ENCODE data around the gene MAPK1IP1L.
"Not testable (repeated sequence)": the region's sequence is repeated elsewhere in the genome, so short reads cannot be mapped to it uniquely, and the experiment has no call there.

The MAPK1IP1L gene

DNA sequence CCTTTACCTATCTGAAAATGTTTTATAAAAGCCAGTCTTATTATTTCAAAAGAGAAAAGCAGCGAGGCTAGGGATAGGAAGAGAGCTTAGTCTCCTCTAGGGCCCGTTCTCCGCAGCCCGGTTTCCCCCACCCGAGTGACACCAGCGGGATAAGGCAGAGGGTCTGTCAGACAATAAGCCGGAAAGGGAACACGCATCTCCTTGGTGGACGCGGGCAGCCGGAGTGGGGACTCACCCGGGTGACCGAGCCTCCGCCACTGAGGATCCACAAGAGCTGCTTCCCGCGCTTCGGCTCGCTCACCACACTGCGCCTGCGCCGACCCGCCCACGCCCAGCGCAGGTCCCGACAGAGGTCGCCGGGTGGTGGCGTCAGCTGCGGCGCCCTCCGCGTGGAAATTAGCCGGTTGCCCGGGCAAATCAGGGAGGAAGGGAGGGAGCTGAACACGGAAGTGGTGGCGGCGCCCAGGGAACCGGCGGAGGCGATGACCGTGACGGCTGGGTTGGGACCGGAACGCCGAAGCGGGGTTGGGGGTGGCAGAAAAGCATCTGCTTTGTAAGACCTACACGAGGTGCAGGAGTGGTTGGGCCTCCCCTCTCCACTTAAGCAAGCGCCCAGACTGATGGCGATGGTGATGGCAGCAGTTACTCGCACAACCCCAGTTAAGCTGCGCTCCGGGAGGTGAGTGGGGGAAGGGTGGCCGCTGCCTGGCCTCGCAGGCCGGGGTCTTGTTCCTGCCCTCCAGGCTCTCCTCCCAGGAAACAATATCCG, 24.5 kb upstream of the MAPK1IP1L start, which contains the start of the genes SOCS4 and WDHD1:
TSS of gene SOCS4 (plus strand) at position 444 of the 769 bp plus-strand sequence. CDS start 15,806 bp downstream, outside the sequence.
TSS of gene WDHD1 (minus strand) at position 307 of the 769 bp plus-strand sequence. CDS start 312 bp downstream, outside the sequence.
- H3K27ac ChIP-seq: peak within 1 kb of the TSS; percentile 79
- TF ChIP-seq ZFX (IDR thresholded peaks at IDR 0.05; ENCODE audit: borderline replicate concordance): no peak
- TF ChIP-seq, protein P1, sequence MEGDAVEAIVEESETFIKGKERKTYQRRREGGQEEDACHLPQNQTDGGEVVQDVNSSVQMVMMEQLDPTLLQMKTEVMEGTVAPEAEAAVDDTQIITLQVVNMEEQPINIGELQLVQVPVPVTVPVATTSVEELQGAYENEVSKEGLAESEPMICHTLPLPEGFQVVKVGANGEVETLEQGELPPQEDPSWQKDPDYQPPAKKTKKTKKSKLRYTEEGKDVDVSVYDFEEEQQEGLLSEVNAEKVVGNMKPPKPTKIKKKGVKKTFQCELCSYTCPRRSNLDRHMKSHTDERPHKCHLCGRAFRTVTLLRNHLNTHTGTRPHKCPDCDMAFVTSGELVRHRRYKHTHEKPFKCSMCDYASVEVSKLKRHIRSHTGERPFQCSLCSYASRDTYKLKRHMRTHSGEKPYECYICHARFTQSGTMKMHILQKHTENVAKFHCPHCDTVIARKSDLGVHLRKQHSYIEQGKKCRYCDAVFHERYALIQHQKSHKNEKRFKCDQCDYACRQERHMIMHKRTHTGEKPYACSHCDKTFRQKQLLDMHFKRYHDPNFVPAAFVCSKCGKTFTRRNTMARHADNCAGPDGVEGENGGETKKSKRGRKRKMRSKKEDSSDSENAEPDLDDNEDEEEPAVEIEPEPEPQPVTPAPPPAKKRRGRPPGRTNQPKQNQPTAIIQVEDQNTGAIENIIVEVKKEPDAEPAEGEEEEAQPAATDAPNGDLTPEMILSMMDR (IDR thresholded peaks at IDR 0.05): peak; percentile 15; the same call in 1 of the 2 replicates

DNA sequence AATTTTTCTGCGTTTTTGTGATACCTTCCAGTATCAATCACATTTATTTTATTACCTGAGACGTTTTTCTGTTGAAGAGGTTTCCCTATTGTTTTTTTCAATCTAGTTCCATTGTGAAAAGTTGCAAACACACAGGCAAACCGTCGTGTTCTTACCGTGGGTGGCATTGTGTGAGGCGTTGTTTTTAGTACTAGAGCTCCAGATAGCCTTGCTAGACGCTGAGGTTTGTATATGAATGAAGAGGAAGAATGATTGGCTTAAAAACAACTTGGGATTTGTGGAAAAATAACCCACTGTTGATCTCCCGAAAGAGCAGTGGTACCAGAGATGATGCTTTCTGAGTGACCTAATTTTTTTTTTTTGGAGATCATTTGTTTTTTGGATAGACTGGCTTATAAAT, 23.4 kb upstream of the MAPK1IP1L start:
- TF ChIP-seq ZFX (IDR thresholded peaks at IDR 0.05; ENCODE audit: borderline replicate concordance): no peak
- TF ChIP-seq, protein P1 (IDR thresholded peaks at IDR 0.05): no peak
- H3K27ac ChIP-seq: peak overlapping the region; percentile 79

DNA sequence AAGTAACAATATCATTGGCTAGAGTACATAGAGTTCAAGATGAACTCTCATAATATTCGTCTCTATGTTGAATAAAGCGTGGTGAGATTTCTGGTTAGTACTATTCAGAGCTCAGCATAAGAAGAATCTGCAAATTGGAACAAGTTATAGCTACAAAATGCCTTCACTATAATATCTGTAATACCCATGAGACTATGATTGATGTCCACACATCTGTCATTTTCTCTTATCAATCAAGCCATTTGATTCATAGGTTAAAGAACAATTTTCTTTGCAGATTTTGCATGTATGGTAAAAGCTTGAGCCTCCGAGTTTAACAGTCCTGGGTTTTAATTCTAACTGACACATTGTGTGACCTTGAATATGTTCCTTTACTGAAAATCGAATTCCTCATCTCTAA, 23.0 kb upstream of the MAPK1IP1L start:
- TF ChIP-seq ZFX (IDR thresholded peaks at IDR 0.05; ENCODE audit: borderline replicate concordance): no peak
- no peak overlapping the region for H3K27ac ChIP-seq

DNA sequence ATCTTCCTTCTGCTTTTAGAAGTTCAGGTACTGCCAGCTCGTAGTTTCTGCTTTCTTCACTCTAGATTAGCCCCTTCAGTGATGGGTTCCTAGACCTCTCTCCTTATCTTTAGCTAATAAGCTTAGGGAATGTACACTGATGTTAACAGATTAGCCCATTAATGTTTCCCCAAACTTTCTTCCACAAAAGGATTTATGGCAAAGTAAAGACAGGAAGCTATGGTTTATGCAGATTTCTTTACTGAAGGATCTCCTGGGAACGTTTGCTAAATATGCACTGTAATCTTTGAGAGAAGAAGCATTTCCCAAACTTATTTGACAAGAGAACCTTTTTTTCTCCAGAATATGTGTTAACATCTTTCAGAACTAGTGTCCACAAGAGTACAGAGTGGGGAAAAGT, 20.3 kb upstream of the MAPK1IP1L start:
- H3K27ac ChIP-seq: no peak overlapping the region

DNA sequence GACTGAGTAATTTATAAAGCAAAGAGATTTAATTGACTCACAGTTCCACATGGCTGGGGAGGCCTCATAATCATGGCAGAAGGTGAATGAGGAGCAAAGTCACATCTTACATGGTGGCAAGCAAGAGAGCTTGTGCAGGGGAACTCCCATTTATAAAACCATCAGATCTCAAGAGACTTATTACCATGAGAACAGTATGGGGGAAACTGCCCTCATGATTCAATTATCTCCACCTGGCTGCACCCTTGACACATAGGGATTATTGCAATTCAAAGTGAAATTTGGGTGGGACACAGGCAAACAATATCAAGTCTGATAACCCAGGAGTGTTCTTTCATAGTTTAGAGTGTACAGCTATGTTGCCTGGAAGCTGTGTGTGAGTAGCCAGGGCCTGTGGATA, 13.5 kb upstream of the MAPK1IP1L start:
- H3K27ac ChIP-seq: not testable (repeated sequence)

More for the DNA sequence above, 20.3 kb upstream of the MAPK1IP1L start:
- no peak for TF ChIP-seq ZFX (IDR thresholded peaks at IDR 0.05; ENCODE audit: borderline replicate concordance)
- TF ChIP-seq, protein P1 (IDR thresholded peaks at IDR 0.05): no peak

DNA sequence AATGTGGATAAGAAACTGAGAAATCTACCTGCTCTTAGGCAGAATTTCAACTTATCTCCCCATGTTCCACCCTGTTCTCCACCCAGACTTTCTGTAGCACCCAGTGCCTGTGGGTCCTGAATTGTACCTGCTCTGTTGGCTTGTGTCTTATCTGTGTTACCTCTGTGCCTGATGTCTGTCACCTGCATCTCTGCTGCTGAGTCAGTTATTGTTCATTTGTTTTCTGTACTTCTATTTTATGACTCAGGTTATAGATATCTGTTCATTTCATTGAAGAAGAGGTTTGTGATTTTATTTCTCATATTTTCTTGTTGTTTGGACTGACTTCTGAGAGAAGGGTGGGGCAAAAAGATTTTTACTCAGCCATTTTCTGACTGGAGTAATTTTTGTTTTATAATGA, 12.7 kb upstream of the MAPK1IP1L start:
- no peak overlapping the region for H3K27ac ChIP-seq
- TF ChIP-seq, protein P1 (IDR thresholded peaks at IDR 0.05): no peak
- no peak for TF ChIP-seq ZFX (IDR thresholded peaks at IDR 0.05; ENCODE audit: borderline replicate concordance)

DNA sequence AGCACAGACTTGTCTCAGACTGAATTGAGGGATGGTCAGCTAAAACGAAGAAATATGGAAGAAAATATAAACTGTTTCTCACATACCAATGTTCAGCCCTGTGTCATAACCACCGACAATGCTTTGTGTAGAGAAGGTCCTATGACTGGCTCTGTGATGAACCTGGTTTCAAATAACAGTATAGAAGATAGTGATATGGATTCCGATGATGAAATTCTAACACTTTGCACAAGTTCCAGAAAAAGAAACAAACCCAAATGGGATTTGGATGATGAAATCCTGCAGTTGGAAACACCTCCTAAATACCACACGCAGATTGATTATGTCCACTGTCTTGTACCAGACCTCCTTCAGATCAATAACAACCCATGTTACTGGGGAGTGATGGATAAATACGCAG, 7.9 kb upstream of the MAPK1IP1L start:
- TF ChIP-seq ZFX (IDR thresholded peaks at IDR 0.05; ENCODE audit: borderline replicate concordance): no peak
- TF ChIP-seq, protein P1 (IDR thresholded peaks at IDR 0.05): no peak
- no peak overlapping the region for H3K27ac ChIP-seq

DNA sequence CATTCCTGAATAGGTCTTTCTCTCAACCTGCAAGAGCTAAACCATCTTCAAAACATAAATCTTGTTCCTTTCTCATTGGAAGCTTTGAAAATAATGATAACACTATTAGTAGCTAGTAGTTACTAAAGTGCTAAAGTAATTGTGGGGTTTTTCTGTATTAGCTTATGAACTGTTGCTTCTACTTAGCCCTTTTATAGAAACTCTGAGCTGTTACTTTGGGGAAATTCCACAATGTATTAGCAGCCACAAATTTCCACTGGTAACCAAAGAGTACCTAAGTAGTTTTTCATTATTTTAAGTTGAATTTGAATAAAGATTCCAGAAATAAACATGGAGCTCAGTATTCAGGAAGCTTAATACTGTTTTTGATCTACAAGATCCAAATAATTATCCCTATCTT, 6.4 kb upstream of the MAPK1IP1L start:
- no peak overlapping the region for H3K27ac ChIP-seq
- TF ChIP-seq ZFX (IDR thresholded peaks at IDR 0.05; ENCODE audit: borderline replicate concordance): no peak
- TF ChIP-seq, protein P1 (IDR thresholded peaks at IDR 0.05): no peak
